NB4 (cell line): ENCODE measurements around the gene SPINK9.

ENCODE experiments used
- DNase-seq: peaks from one replicate; pipeline ENCODE4 v3.0.0; 2010; ENCODE audit warnings: low read depth
- H3K4me3 ChIP-seq: one replicate; pipeline ENCODE4 v1.5.1; 2011; ENCODE audit warnings: mild to moderate bottlenecking, low read depth, low read length, moderate library complexity
- MYC ChIP-seq: IDR thresholded peaks from 2 replicates; pipeline ENCODE4 v1.6.1; 2011; ENCODE audit warnings: low read depth, low read length
- POLR2A ChIP-seq: IDR thresholded peaks from 2 replicates; pipeline ENCODE4 v1.6.1; 2011; ENCODE audit warnings: mild to moderate bottlenecking; ENCODE audit not compliant: insufficient read length; ENCODE audit errors: extremely low read depth
- TF ChIP-seq, protein P1 (sequence below): IDR thresholded peaks from 2 replicates; pipeline ENCODE4 v1.6.1; 2011; ENCODE audit warnings: low read depth, low read length
- TF ChIP-seq, protein P2 (sequence below): IDR thresholded peaks from one replicate; pipeline ENCODE4 v1.5.1; 2012; ENCODE audit warnings: low read depth, low read length

The SPINK9 gene, protein sequence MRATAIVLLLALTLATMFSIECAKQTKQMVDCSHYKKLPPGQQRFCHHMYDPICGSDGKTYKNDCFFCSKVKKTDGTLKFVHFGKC

DNA sequence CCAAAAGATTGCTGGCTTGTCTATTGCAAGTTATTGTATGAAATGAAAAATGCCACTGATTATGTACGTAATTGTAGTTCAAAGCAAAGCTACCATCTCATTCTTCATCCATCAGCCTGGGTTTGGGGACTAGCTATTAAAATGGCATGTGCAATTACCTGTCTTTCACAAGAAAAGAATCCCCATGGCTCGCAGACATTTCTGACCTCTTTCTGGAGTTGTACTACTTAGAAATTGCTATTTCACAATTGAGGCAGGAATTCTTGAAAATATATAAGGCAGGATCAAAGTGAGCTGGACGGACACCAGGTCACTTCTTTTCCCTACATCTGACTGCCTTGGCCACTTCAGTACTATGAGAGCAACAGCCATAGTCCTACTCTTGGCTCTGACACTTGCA lies at the start of gene SPINK9:
Gene SPINK9 (plus strand): TSS at position 301 of the 400 bp plus-strand sequence. CDS start 55 bp downstream, at position 356.
- no peak for DNase-seq
- no peak within 1 kb of the TSS for H3K4me3 ChIP-seq
- TF ChIP-seq MYC (no peak), POLR2A (no peak)
- TF ChIP-seq, protein P1, sequence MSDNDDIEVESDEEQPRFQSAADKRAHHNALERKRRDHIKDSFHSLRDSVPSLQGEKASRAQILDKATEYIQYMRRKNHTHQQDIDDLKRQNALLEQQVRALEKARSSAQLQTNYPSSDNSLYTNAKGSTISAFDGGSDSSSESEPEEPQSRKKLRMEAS = no peak
- TF ChIP-seq, protein P2, sequence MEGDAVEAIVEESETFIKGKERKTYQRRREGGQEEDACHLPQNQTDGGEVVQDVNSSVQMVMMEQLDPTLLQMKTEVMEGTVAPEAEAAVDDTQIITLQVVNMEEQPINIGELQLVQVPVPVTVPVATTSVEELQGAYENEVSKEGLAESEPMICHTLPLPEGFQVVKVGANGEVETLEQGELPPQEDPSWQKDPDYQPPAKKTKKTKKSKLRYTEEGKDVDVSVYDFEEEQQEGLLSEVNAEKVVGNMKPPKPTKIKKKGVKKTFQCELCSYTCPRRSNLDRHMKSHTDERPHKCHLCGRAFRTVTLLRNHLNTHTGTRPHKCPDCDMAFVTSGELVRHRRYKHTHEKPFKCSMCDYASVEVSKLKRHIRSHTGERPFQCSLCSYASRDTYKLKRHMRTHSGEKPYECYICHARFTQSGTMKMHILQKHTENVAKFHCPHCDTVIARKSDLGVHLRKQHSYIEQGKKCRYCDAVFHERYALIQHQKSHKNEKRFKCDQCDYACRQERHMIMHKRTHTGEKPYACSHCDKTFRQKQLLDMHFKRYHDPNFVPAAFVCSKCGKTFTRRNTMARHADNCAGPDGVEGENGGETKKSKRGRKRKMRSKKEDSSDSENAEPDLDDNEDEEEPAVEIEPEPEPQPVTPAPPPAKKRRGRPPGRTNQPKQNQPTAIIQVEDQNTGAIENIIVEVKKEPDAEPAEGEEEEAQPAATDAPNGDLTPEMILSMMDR = no peak

DNA sequence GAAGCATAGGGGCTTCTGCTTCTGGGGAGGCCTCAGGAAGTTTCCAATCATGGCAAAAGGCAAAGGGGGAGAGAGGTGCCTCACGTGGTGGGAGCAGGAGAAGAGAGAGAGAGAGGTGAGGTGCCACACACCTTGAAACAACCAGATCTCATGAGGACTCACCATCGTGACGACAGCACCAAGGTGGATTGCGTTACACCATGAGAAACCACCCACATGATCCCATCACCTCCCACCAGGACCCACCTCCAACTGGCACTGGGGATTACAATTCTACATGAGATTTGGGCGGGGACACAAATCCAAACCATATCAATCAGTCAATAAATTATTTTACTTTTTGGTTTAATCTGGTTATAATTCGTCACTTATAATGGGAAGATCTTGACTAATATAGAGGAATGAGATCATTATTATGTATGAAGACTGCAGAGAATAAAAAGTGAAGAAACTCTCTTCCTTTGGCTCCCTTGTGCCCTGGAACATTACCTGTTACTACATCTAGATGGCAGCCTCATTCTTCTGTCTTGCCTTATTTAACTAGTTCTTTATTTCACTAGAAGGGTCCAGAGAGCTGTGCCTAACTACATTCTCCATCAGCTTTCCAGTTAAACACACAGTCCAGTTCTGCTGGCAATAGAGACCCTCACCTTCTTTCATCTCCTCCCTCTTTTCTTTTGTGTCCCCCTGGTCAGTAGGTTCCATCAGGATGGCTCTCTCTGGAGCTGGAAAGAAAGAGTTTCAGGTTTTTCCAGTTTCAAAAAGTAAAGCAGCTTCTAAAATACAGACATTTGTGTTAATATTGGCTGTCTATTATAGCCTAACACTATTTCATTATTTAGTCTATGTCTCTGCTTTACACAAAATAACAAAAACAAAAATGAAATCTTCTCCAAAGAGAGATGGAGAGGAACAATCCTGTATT lies 44.8 kb upstream of the SPINK9 start:
- TF ChIP-seq MYC = no peak
- TF ChIP-seq, protein P2 = peak; percentile 12
- peak; percentile 20 for DNase-seq
- H3K4me3 ChIP-seq = no peak overlapping the region

DNA sequence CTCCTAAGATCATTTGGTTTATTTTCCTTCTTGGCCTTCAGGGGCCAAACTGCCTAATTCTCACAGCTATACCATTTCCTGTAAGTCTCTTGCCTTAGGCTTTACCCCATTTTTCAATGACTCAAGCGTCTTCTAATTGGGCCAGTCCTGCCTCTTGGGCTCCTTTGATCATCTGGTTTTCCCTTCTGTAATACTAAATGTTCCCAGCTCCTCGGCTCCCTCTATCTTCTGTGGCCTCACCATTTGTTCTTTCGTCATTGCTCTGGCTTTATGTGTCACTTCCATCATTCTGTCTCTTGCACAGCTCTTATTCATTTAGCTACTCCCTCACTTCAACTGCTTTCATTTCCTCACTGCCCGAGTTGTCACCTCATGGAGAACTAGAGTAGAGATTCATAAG lies 37.6 kb upstream of the SPINK9 start:
- DNase-seq = no peak
- no peak overlapping the region for H3K4me3 ChIP-seq
- TF ChIP-seq MYC (no peak), POLR2A (no peak)
- TF ChIP-seq, protein P2 = no peak
- TF ChIP-seq, protein P1 = no peak

DNA sequence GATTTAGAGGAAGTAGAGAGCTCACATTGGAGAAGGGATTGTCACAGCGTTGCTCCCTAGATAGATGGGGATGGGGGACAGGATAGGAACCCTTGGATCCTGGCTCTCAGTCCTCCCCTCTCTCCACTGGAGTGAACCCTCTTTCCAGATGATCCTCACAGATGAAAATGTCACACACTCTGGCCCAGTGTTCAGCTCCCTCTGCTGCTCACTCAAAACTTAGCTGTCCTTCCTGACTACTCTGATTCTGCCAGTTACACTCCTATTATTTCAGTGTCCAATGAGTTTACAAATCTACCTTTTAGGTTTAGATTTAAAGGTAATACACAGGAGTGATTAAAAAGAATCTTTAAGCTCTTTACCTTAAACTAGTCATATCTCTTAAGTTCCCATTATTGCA lies 28.9 kb upstream of the SPINK9 start:
- TF ChIP-seq, protein P2 = no peak
- TF ChIP-seq MYC (no peak), POLR2A (no peak)
- TF ChIP-seq, protein P1 = no peak
- H3K4me3 ChIP-seq = no peak overlapping the region
- no peak for DNase-seq

DNA sequence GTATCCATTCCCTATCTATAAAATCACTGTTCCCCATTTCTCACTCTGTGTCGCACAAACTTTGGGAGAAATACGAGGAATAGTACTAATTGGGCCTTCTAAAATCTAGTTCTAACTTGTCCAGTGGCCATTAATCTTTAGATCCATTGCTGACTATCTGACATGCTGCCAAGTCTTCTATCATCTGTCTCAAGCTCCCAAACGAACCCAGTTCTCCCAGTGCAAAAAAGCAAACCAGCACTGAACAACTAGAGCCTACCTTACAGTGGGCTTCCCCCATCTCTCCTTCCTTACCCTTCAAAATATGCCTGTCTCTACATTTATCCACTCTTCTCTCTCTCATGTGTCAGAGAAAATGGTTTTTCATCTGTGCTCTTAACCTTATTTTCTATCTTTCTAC lies 26.3 kb upstream of the SPINK9 start:
- no peak overlapping the region for H3K4me3 ChIP-seq
- DNase-seq = no peak
- TF ChIP-seq, protein P2 = no peak
- TF ChIP-seq, protein P1 = no peak
- TF ChIP-seq MYC = no peak
- no peak for TF ChIP-seq POLR2A
